Fibroblast of lung (primary cell): Measurements from ENCODE around the gene ANAPC16. TPM values are rescaled to one million over a fixed set of nuclear protein-coding genes. Genes with fewer than 3 reads are reported as not detected.

ENCODE experiments used
- DNase-seq, 2 donors: peaks; one replicate each; pipeline versions ENCODE4 v3.0.0 to v3.0.0-alpha.2; 2010; ENCODE audit warnings: low read depth in 2 of 2
- H2AFZ ChIP-seq: 2 replicates; pipeline ENCODE4 v1.5.1; 2012; ENCODE audit warnings: low read length, control low read depth, inconsistent platforms
- H3K27ac ChIP-seq: 2 replicates; pipeline ENCODE4 v1.5.1; 2011; ENCODE audit warnings: low read length, control low read depth; ENCODE audit not compliant: insufficient read depth
- H3K27me3 ChIP-seq: 2 replicates; pipeline ENCODE4 v1.5.1; 2011; ENCODE audit warnings: mild to moderate bottlenecking, low read length; ENCODE audit not compliant: control insufficient read depth, insufficient read depth
- H3K36me3 ChIP-seq: 2 replicates; pipeline ENCODE4 v1.5.1; 2011; ENCODE audit warnings: low read length; ENCODE audit not compliant: control insufficient read depth, insufficient read depth
- H3K4me1 ChIP-seq: 2 replicates; pipeline ENCODE4 v1.5.1; 2011; ENCODE audit warnings: low read length; ENCODE audit not compliant: control insufficient read depth, insufficient read depth; ENCODE audit errors: extremely low read depth
- H3K4me2 ChIP-seq: 2 replicates; pipeline ENCODE4 v1.5.1; 2011; ENCODE audit warnings: low read length, control low read depth; ENCODE audit not compliant: insufficient read depth; ENCODE audit errors: extremely low read depth
- H3K4me3 ChIP-seq, 4 experiments: fragments of 200-600 bp in 1 of 4; sonication (generic) in 1 of 4; replicated peaks in 1 of 4; 2 replicates each; pipeline ENCODE4 v1.5.1; 2011 to 2016; ENCODE audit warnings: low read length in 4 of 4, low read depth in 3 of 4, mild to moderate bottlenecking in 3 of 4, control low read depth in 2 of 4, inconsistent platforms in 1 of 4, mixed read lengths in 1 of 4; ENCODE audit not compliant: insufficient read depth in 1 of 4; ENCODE audit errors: control extremely low read depth in 1 of 4
- H3K79me2 ChIP-seq: 2 replicates; pipeline ENCODE4 v1.5.1; 2012; ENCODE audit warnings: mild to moderate bottlenecking, low read length, inconsistent platforms; ENCODE audit not compliant: control insufficient read depth, insufficient read depth
- H3K9ac ChIP-seq: 2 replicates; pipeline ENCODE4 v1.5.1; 2011; ENCODE audit warnings: mild to moderate bottlenecking, low read length, control low read depth; ENCODE audit not compliant: insufficient read depth
- H3K9me3 ChIP-seq: 2 replicates; pipeline ENCODE4 v1.5.1; 2012; ENCODE audit warnings: low read depth, low read length; ENCODE audit not compliant: control insufficient read depth, insufficient read depth
- H4K20me1 ChIP-seq: 2 replicates; pipeline ENCODE4 v1.5.1; 2011; ENCODE audit warnings: low read length; ENCODE audit not compliant: control insufficient read depth, insufficient read depth; ENCODE audit errors: extremely low read depth
- CTCF ChIP-seq, 2 donors: IDR thresholded peaks in 1 of 2; conservative IDR thresholded peaks in 1 of 2; 1 replicate in 1 of 2; 2 replicates in 1 of 2; pipeline ENCODE4 v1.5.1; 2011 to 2012; ENCODE audit warnings: low read length in 2 of 2, control low read depth in 1 of 2, inconsistent platforms in 1 of 2, low read depth in 1 of 2, mild to moderate bottlenecking in 1 of 2
- EZH2 ChIP-seq: IDR thresholded peaks from 2 replicates; pipeline ENCODE4 v1.5.1; 2012; ENCODE audit warnings: low read length, control low read depth, mild to moderate bottlenecking; ENCODE audit errors: missing control alignments
- polyA plus RNA-seq, 2 donors: library from polyadenylated mRNA; depleted of rRNA in 1 of 2; stranded (reverse) in 1 of 2; unstranded in 1 of 2; fragments of >200 nt; gene quantifications; 2 replicates each; pipeline ENCODE4 v1.2.1, GENCODE V29; 2011 to 2012; ENCODE audit warnings: missing spikeins in 1 of 2
- total RNA-seq: library from RNA; depleted of rRNA; stranded (reverse); fragments of >200 nt; gene quantifications from 2 replicates; pipeline ENCODE4 v1.2.1, GENCODE V29; 2014

ANAPC16 gene
- total and polyA plus RNA-seq, 2 donors (not counting 1 experiment from before 2014, with no cell fraction given) = 47.2 to 73.6 TPM

DNA sequence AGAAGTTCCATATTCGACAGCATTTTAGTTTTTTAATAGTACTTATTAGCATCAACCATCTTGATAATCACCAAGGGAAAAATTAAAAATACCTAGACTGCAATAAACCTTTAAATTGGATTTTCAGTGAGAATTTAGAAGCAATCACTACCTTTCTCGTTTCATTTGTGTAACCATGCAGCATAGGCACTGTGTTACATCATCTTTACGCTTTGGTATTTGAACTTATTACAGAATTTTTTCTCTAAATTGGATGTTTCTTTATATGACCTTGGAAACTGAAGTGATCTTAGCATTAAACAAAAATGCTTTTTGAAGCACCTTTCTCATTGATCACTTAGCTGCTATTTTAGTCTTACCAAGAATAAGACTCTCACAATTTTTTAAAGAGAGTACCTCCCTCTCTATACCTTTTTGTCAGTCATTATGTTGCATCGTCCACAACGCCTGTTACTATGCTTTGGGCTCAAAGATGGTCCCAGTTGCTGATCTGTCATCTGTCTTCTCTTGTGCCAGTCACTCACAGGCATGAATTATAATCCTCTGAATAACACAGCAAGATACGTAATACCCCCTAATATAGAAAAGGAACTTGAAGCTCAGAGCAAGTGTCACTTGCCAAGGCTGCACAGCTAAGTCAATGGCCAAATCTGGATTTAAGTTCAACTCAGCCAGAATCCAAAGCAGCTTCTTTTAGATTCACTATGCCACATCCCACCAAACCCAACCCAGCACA lies 19.9 kb downstream of the ANAPC16 start:
- Histone ChIP-seq H3K79me2 (no peaks in the 10 kb centered on the region), H3K9ac (no peak overlapping the region), H2AFZ (no peak overlapping the region), H3K36me3 (no peaks in the 10 kb centered on the region), H4K20me1 (no peaks in the 10 kb centered on the region), H3K4me3 (no peak overlapping the region), H3K27ac (no peak overlapping the region), H3K9me3 (no peaks in the 10 kb centered on the region), H3K4me1 (no peaks in the 10 kb centered on the region), H3K4me2 (no peak overlapping the region), H3K27me3 (no peaks in the 10 kb centered on the region)
- no peak for DNase-seq
- TF ChIP-seq CTCF (conservative IDR thresholded peaks at IDR 0.05 in 1 of 2, IDR thresholded peaks at IDR 0.05 in 1 of 2; ENCODE audit: low read depth in 1 of 2, low read length in 2 of 2) = no peak
- TF ChIP-seq EZH2 = no peak

DNA sequence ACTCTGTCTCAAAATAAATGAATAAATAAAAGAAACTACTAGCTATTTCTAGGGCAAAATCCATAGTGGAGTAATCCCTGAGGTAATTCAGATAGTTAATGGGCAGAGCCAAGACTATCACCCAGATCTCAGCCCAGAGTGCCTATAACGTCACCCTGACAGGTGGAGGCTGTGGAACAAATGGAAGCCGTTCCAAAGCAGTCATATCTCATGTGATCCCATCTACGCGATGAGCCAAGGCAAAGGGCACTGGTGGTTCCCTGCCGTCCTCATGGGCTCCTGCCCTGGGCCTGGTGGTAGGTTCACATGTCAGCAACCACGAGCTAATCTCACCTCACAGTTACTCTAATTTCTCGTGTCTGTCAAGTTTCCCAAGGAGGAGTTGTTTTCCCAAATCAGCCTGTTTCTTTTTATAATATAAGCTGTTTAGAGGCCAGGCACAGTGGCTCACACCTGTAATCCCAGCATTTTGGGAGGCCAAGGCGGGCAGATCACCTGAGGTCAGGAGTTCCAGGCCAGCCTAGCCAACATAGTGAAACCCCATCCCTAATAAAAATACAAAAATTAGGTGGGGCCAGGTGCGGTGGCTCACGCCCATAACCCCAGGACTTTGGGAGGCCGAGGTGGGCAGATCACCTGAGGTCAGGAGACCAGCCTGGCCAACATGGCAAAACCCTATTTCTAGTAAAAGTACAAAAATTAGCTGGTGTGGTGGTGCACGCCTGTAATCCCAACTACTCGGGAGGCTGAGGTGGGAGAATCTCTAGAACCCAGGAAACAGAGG lies 22.8 kb downstream of the ANAPC16 start:
- H2AFZ ChIP-seq = no peak overlapping the region
- no peak for DNase-seq
- no peak for TF ChIP-seq EZH2
- H3K36me3 ChIP-seq = no peaks in the 10 kb centered on the region
- H3K4me2 ChIP-seq = no peak overlapping the region
- H3K27ac ChIP-seq = no peak overlapping the region
- H3K4me3 ChIP-seq = no peak overlapping the region
- H3K79me2 ChIP-seq = no peaks in the 10 kb centered on the region
- no peaks in the 10 kb centered on the region for H3K9me3 ChIP-seq
- no peak overlapping the region for H3K9ac ChIP-seq
- peaks cover 5% of the 10 kb centered on the region for H3K4me1 ChIP-seq
- no peaks in the 10 kb centered on the region for H3K27me3 ChIP-seq
- no peaks in the 10 kb centered on the region for H4K20me1 ChIP-seq

DNA sequence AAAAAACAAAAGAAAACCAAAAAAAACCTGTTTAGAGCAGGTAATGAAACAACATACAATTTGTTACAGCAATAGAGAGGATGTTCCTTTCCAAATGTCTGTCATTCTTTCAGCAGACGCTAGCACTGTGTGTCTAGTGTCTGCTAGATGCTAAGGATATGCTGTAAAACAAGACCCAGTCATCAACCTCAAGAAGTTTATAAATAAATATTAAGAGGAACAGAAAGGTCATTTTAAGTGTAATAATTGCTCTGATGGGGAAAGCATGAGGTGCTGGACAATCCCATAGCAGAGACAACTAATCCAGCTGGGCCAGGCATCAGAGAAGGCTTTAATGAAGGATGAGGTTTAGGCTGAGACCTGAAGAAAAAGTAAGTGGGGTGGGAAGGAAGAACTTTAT lies 23.6 kb downstream of the ANAPC16 start:
- H2AFZ ChIP-seq = no peak overlapping the region
- H4K20me1 ChIP-seq = no peaks in the 10 kb centered on the region
- no peak overlapping the region for H3K27ac ChIP-seq
- no peak overlapping the region for H3K4me3 ChIP-seq
- H3K4me2 ChIP-seq = no peak overlapping the region
- H3K9ac ChIP-seq = no peak overlapping the region
- no peaks in the 10 kb centered on the region for H3K9me3 ChIP-seq
- H3K36me3 ChIP-seq = no peaks in the 10 kb centered on the region
- TF ChIP-seq EZH2 (no peak), CTCF (conservative IDR thresholded peaks at IDR 0.05 in 1 of 2, IDR thresholded peaks at IDR 0.05 in 1 of 2; ENCODE audit: low read depth in 1 of 2, low read length in 2 of 2) (no peak)
- H3K27me3 ChIP-seq = no peaks in the 10 kb centered on the region
- no peaks in the 10 kb centered on the region for H3K79me2 ChIP-seq
- H3K4me1 ChIP-seq = peaks cover 9% of the 10 kb centered on the region
- no peak for DNase-seq
